IMR-90 (cell line): ENCODE results near the gene CLRN1. TPM values are rescaled to one million over a fixed set of nuclear protein-coding genes. Genes with fewer than 3 reads are reported as not detected.

Experiments used
- ATAC-seq: fragments of 200-7000 bp; cut with Tn5 transposase; 2 replicates; pipeline ENCODE4 v1.9.1; 2020; ENCODE audit warnings: low read depth, mild to moderate bottlenecking, moderate library complexity
- BruUV-seq: library from RNA; stranded (reverse); fragments of 400-500 nt; replicated peaks from 2 replicates; lab custom pipeline; 2021; lab: Mats Ljungman, UMichigan
- CTCF ChIA-PET: fragments of 300-600 bp; formaldehyde crosslinking; extraction: SDS; loops from one replicate; lab custom pipeline; 2021; ENCODE audit warnings: antibody characterized with exemption; lab: Yijun Ruan, JAX
- POLR2A ChIA-PET: fragments of 300-600 bp; sonication (Branson Sonifier 250); formaldehyde crosslinking; loops from one replicate; lab custom pipeline; 2022; ENCODE audit warnings: antibody characterized with exemption; ENCODE audit not compliant: unreplicated experiment; lab: Charles Lee
- DNase-seq: peaks from one replicate; pipeline ENCODE4 v3.0.0; 2013
- H2AFZ ChIP-seq: replicated peaks from 2 replicates; pipeline ENCODE3; 2013; ENCODE audit warnings: low read length, mild to moderate bottlenecking; ENCODE audit not compliant: poor library complexity
- H2AK5ac ChIP-seq: 2 replicates; pipeline ENCODE4 v1.6.1; 2013; ENCODE audit warnings: low read depth, low read length, inconsistent platforms
- H2AK9ac ChIP-seq: replicated peaks from 2 replicates; pipeline ENCODE3; 2013; ENCODE audit warnings: mild to moderate bottlenecking, low read depth, low read length, moderate library complexity; ENCODE audit not compliant: poor library complexity
- H2BK120ac ChIP-seq: 2 replicates; pipeline ENCODE4 v1.6.1; 2013; ENCODE audit warnings: low read depth, low read length, inconsistent platforms
- H2BK15ac ChIP-seq: 3 replicates; pipeline ENCODE4 v1.6.1; 2013; ENCODE audit warnings: low read depth, low read length, inconsistent platforms
- H2BK20ac ChIP-seq: 2 replicates; pipeline ENCODE4 v1.6.1; 2013; ENCODE audit warnings: low read depth, mild to moderate bottlenecking, inconsistent platforms, low read length, moderate library complexity
- H2BK5ac ChIP-seq: 2 replicates; pipeline ENCODE4 v1.6.1; 2013; ENCODE audit warnings: mild to moderate bottlenecking, low read depth, low read length, inconsistent platforms; ENCODE audit not compliant: poor library complexity, severe bottlenecking
- H3K14ac ChIP-seq: replicated peaks from 2 replicates; pipeline ENCODE4 v1.6.1; 2013; ENCODE audit warnings: low read depth, low read length, inconsistent platforms
- H3K18ac ChIP-seq: 2 replicates; pipeline ENCODE4 v1.6.1; 2013; ENCODE audit warnings: low read depth, low read length, control low read depth
- H3K23ac ChIP-seq: 2 replicates; pipeline ENCODE4 v1.6.1; 2013; ENCODE audit warnings: low read depth, low read length, inconsistent platforms
- H3K27ac ChIP-seq: 2 replicates; pipeline ENCODE4 v1.5.1; 2013; ENCODE audit warnings: mild to moderate bottlenecking, control low read depth, low read length; ENCODE audit not compliant: insufficient read depth
- H3K27me3 ChIP-seq: 2 replicates; pipeline ENCODE4 v1.6.1; 2013; ENCODE audit warnings: low read length; ENCODE audit not compliant: control insufficient read depth, insufficient read depth
- H3K36me3 ChIP-seq: 2 replicates; pipeline ENCODE4 v1.6.1; 2013; ENCODE audit warnings: low read length, mixed read lengths; ENCODE audit not compliant: control insufficient read depth, insufficient read depth
- H3K4ac ChIP-seq: 2 replicates; pipeline ENCODE4 v1.6.1; 2013; ENCODE audit warnings: low read depth, low read length, inconsistent platforms
- H3K4me1 ChIP-seq: 2 replicates; pipeline ENCODE4 v1.6.1; 2013; ENCODE audit warnings: low read length, mixed read lengths; ENCODE audit not compliant: control insufficient read depth, insufficient read depth
- H3K4me2 ChIP-seq: 2 replicates; pipeline ENCODE4 v1.6.1; 2013; ENCODE audit warnings: low read depth, mild to moderate bottlenecking, control low read depth, low read length, moderate library complexity
- H3K4me3 ChIP-seq: 2 replicates; pipeline ENCODE4 v1.5.1; 2013; ENCODE audit warnings: low read depth, mild to moderate bottlenecking, control low read depth, low read length, moderate library complexity; ENCODE audit not compliant: insufficient read depth
- H3K56ac ChIP-seq: 2 replicates; pipeline ENCODE4 v1.6.1; 2013; ENCODE audit warnings: low read length, inconsistent platforms; ENCODE audit not compliant: insufficient read depth; ENCODE audit errors: extremely low read depth
- H3K79me1 ChIP-seq, 2 experiments: 2 replicates each; pipeline ENCODE4 v1.6.1; 2013; ENCODE audit warnings: low read length in 2 of 2, inconsistent platforms in 1 of 2, low read depth in 1 of 2
- H3K9ac ChIP-seq: 2 replicates; pipeline ENCODE4 v1.6.1; 2013; ENCODE audit warnings: low read depth, low read length, control low read depth
- H3K9me1 ChIP-seq: 2 replicates; pipeline ENCODE4 v1.6.1; 2013; ENCODE audit warnings: low read length, inconsistent platforms; ENCODE audit not compliant: insufficient read depth
- H3K9me3 ChIP-seq: 2 replicates; pipeline ENCODE4 v1.6.1; 2013; ENCODE audit warnings: low read length; ENCODE audit not compliant: control insufficient read depth, insufficient read depth
- H4K20me1 ChIP-seq: 2 replicates; pipeline ENCODE4 v1.6.1; 2013; ENCODE audit warnings: low read length, inconsistent platforms; ENCODE audit not compliant: insufficient read depth
- H4K5ac ChIP-seq: 2 replicates; pipeline ENCODE4 v1.6.1; 2013; ENCODE audit warnings: mild to moderate bottlenecking, low read depth, low read length, control low read depth
- H4K8ac ChIP-seq, 2 experiments: 2 replicates each; pipeline ENCODE4 v1.6.1; 2013; ENCODE audit warnings: low read depth in 2 of 2, low read length in 2 of 2, control low read depth in 1 of 2, inconsistent platforms in 1 of 2
- H4K91ac ChIP-seq: 2 replicates; pipeline ENCODE4 v1.6.1; 2013; ENCODE audit warnings: low read depth, low read length, inconsistent platforms; ENCODE audit not compliant: insufficient read depth
- BHLHE40 ChIP-seq: fragments of 150-350 bp; IDR thresholded peaks from 2 replicates; pipeline ENCODE4 v1.6.1; 2016; ENCODE audit warnings: mild to moderate bottlenecking, low read depth, low read length
- CEBPB ChIP-seq: IDR thresholded peaks from 2 replicates; pipeline ENCODE4 v1.6.1; 2012; ENCODE audit warnings: low read depth, low read length, improper control_type of control experiment
- CHD1 ChIP-seq: IDR thresholded peaks from 2 replicates; pipeline ENCODE4 v1.6.1; 2012; ENCODE audit warnings: low read depth, low read length, improper control_type of control experiment
- FOS ChIP-seq: fragments of 150-350 bp; IDR thresholded peaks from 2 replicates; pipeline ENCODE4 v1.6.1; 2016; ENCODE audit warnings: low read depth, low read length
- MAFK ChIP-seq: IDR thresholded peaks from 2 replicates; pipeline ENCODE4 v1.6.1; 2012; ENCODE audit warnings: low read depth, low read length, improper control_type of control experiment
- MAZ ChIP-seq: IDR thresholded peaks from 2 replicates; pipeline ENCODE4 v1.6.1; 2012; ENCODE audit warnings: low read depth, mild to moderate bottlenecking, low read length, improper control_type of control experiment, moderate library complexity, borderline replicate concordance
- MXI1 ChIP-seq: IDR thresholded peaks from 2 replicates; pipeline ENCODE4 v1.6.1; 2012; ENCODE audit warnings: low read depth, mild to moderate bottlenecking, low read length, moderate library complexity, borderline replicate concordance
- NFE2L2 ChIP-seq: fragments of 150-350 bp; IDR thresholded peaks from 2 replicates; pipeline ENCODE4 v1.6.1; 2016; ENCODE audit warnings: low read depth, mild to moderate bottlenecking, low read length
- POLR2A ChIP-seq: IDR thresholded peaks from 2 replicates; pipeline ENCODE4 v1.6.1; 2012; ENCODE audit warnings: mild to moderate bottlenecking, low read depth, low read length
- RAD21 ChIP-seq: IDR thresholded peaks from 2 replicates; pipeline ENCODE4 v1.6.1; 2012; ENCODE audit warnings: low read length, improper control_type of control experiment
- RCOR1 ChIP-seq: IDR thresholded peaks from 2 replicates; pipeline ENCODE4 v1.6.1; 2012; ENCODE audit warnings: mild to moderate bottlenecking, low read length, improper control_type of control experiment; ENCODE audit not compliant: insufficient replicate concordance
- RFX5 ChIP-seq: IDR thresholded peaks from 2 replicates; pipeline ENCODE4 v1.8.0; 2012; ENCODE audit warnings: low read depth, mild to moderate bottlenecking, low read length, moderate library complexity
- SMC3 ChIP-seq: fragments of 150-350 bp; IDR thresholded peaks from 2 replicates; pipeline ENCODE4 v1.6.1; 2016; ENCODE audit warnings: low read depth, mild to moderate bottlenecking, antibody characterized with exemption, low read length, moderate library complexity
- WGBS, 2 experiments: methylation state at CpG; one replicate each; pipeline versions ENCODE4 v1.1.5 to v1.1.7; 2013; ENCODE audit warnings: missing lambda C conversion rate in 2 of 2; ENCODE audit not compliant: insufficient read length in 1 of 2; ENCODE audit errors: extremely low coverage in 2 of 2; 5-methylcytosine and 5-hydroxymethylcytosine counted together
- dilution Hi-C: fragments of 300-500 bp; cut with HindIII; formaldehyde crosslinking; loops from one replicate; pipeline ENCODE4 v1.14.3; 2018; ENCODE audit warnings: low sequenced_read_pairs; ENCODE audit not compliant: unreplicated experiment
- in situ Hi-C: fragments of 300-500 bp; cut with MboI; formaldehyde crosslinking; loops from 3 replicates; pipeline ENCODE4 v1.14.3; 2019; ENCODE audit warnings: low sequenced_read_pairs, inconsistent platforms, mixed read lengths
- intact Hi-C: fragments of 100-400 bp; cut with micrococcal nuclease; formaldehyde crosslinking; loops from 2 replicates; pipeline ENCODE4 v1.10.0; 2022
- polyA plus RNA-seq, 3 experiments: library from polyadenylated mRNA; depleted of rRNA; stranded (reverse); fragments of >200 nt; gene quantifications; 2 replicates each; pipeline ENCODE4 v1.2.3, GENCODE V29; 2012; ENCODE audit warnings: low replicate concordance in 1 of 3
- total RNA-seq: library from RNA; depleted of rRNA; stranded (reverse); fragments of >200 nt; gene quantifications from 2 replicates; pipeline ENCODE4 v1.2.3, GENCODE V29; 2012
- TF ChIP-seq, protein P1 (sequence below): fragments of 150-350 bp; IDR thresholded peaks from 2 replicates; pipeline ENCODE4 v1.6.1; 2016; ENCODE audit warnings: low read depth, mild to moderate bottlenecking, low read length, moderate library complexity, borderline replicate concordance
- TF ChIP-seq, protein P2 (sequence below): fragments of 150-350 bp; IDR thresholded peaks from 2 replicates; pipeline ENCODE4 v1.6.1; 2017; ENCODE audit warnings: mild to moderate bottlenecking, antibody characterized with exemption, low read length, low read depth
- TF ChIP-seq, protein P3 (sequence below): conservative IDR thresholded peaks from 2 replicates; pipeline ENCODE4 v1.5.1; 2012; ENCODE audit warnings: mild to moderate bottlenecking, low read depth, low read length, improper control_type of control experiment

Gene CLRN1
- total and polyA plus RNA-seq, 2 of the 4 experiments (the other 2 are of a cell fraction), result not detected

DNA sequence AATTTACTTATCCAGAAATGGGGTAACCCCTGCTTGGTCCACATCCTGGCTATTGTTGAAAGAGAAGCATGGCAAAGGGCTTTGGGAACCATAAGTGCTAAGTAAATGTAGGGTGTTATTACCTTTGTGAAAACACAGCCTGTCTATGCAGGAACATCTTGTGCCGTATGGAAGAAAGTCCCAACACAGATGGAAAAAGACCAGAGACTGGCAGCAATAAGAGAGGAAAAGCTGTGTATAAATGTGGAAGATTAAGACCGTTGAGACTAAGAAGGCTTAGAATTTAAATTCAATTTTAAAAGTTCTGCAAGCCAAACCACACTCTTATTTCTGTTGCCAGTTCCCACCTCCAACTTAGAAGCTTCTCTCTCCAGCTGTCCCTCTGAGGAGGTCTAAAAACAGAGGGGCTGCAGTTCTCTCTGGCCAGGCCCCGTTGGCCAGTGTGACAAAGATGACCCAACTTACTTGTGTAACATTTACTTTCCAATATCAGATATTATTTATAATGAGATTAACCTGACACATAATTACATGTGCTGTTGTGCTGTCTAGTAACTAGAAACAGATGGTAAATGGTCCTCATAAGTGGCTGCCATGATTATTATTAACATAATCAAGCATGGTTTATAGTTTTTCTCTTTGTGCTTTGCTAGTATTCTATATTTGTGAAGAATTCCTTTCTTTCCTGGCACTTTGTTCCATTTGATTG is 74.3 kb downstream of the CLRN1 start:
- no peak overlapping the region for H4K91ac ChIP-seq
- H2BK20ac ChIP-seq, result no peak overlapping the region
- no peaks in the 10 kb centered on the region for H3K36me3 ChIP-seq
- H3K18ac ChIP-seq, result no peak overlapping the region
- no peaks in the 10 kb centered on the region for H3K9me3 ChIP-seq
- no TSS peak for BruUV-seq
- no peaks in the 10 kb centered on the region for H3K4me1 ChIP-seq
- no peak overlapping the region for H2AFZ ChIP-seq
- intact Hi-C loops (no loop called here), dilution Hi-C loops (no loop called here), in situ Hi-C loops (no loop called here)
- H2AK5ac ChIP-seq, result no peak overlapping the region
- DNase-seq, result no peak
- H4K20me1 ChIP-seq, result no peaks in the 10 kb centered on the region
- H4K8ac ChIP-seq, result no peak overlapping the region
- H3K79me1 ChIP-seq, result no peaks in the 10 kb centered on the region
- no peak overlapping the region for H3K4me2 ChIP-seq
- H2BK15ac ChIP-seq, result no peak overlapping the region
- H4K5ac ChIP-seq, result no peak overlapping the region
- no CpG with 5 or more reads among the region's 3 CpGs for WGBS, 2 experiments
- CTCF ChIA-PET, result interaction anchor here (0.6 kb wide), 1 partner anchor 235 kb away, joined by 5 read pairs; no protein-coding TSS in a partner anchor
- peaks cover 24% of the 10 kb centered on the region for H3K27me3 ChIP-seq
- H3K27ac ChIP-seq, result no peak overlapping the region
- no peak overlapping the region for H3K14ac ChIP-seq
- H3K23ac ChIP-seq, result no peak overlapping the region
- H3K9me1 ChIP-seq, result no peaks in the 10 kb centered on the region
- H2BK120ac ChIP-seq, result no peak overlapping the region
- H3K4ac ChIP-seq, result no peak overlapping the region
- POLR2A ChIA-PET, result no interaction called here
- H2BK5ac ChIP-seq, result no peak overlapping the region
- no peak for ATAC-seq
- TF ChIP-seq RFX5 (no peak), CEBPB (no peak), MAFK (no peak), FOS (no peak), MXI1 (no peak), BHLHE40 (no peak), NFE2L2 (no peak), RAD21 (no peak), MAZ (no peak), SMC3 (no peak), RCOR1 (no peak), CHD1 (no peak), POLR2A (no peak)
- TF ChIP-seq, protein P1, sequence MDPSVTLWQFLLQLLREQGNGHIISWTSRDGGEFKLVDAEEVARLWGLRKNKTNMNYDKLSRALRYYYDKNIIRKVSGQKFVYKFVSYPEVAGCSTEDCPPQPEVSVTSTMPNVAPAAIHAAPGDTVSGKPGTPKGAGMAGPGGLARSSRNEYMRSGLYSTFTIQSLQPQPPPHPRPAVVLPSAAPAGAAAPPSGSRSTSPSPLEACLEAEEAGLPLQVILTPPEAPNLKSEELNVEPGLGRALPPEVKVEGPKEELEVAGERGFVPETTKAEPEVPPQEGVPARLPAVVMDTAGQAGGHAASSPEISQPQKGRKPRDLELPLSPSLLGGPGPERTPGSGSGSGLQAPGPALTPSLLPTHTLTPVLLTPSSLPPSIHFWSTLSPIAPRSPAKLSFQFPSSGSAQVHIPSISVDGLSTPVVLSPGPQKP, result no peak
- TF ChIP-seq, protein P2, sequence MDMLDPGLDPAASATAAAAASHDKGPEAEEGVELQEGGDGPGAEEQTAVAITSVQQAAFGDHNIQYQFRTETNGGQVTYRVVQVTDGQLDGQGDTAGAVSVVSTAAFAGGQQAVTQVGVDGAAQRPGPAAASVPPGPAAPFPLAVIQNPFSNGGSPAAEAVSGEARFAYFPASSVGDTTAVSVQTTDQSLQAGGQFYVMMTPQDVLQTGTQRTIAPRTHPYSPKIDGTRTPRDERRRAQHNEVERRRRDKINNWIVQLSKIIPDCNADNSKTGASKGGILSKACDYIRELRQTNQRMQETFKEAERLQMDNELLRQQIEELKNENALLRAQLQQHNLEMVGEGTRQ, result no peak
- TF ChIP-seq, protein P3, sequence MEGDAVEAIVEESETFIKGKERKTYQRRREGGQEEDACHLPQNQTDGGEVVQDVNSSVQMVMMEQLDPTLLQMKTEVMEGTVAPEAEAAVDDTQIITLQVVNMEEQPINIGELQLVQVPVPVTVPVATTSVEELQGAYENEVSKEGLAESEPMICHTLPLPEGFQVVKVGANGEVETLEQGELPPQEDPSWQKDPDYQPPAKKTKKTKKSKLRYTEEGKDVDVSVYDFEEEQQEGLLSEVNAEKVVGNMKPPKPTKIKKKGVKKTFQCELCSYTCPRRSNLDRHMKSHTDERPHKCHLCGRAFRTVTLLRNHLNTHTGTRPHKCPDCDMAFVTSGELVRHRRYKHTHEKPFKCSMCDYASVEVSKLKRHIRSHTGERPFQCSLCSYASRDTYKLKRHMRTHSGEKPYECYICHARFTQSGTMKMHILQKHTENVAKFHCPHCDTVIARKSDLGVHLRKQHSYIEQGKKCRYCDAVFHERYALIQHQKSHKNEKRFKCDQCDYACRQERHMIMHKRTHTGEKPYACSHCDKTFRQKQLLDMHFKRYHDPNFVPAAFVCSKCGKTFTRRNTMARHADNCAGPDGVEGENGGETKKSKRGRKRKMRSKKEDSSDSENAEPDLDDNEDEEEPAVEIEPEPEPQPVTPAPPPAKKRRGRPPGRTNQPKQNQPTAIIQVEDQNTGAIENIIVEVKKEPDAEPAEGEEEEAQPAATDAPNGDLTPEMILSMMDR, result no peak
- H3K4me3 ChIP-seq, result no peak overlapping the region
- H3K56ac ChIP-seq, result no peak overlapping the region
- H2AK9ac ChIP-seq, result no peak overlapping the region
- no peak overlapping the region for H3K9ac ChIP-seq
